ENCODE results near the gene OAS1.

The OAS1 gene

DNA sequence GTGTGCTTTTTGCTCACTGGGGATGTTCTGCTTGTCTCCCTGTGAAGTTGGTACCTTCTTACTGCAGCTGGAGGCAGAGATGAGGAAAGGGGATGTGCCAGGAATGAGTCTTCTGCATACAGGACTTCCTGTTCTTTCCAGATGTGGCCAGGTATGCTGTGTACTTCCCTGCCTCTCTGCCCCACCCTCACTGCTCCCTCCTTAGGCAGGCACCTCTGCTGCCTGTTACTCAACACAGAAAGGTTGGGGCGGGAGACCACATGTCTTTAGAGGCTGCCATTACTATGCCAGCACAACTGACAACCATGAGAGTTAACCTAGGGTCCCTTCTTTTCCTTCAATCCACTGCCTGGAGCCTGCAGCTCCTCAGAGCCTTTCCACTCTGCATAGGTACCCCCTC is 29.5 kb downstream of the OAS1 start:
- Histone ChIP-seq H3K4me3 (ENCODE audit: low read depth, low read length) (no peak overlapping the region), H3K36me3 (no peaks in the 10 kb centered on the region), H3K4me1 (peaks cover 15% of the 10 kb centered on the region), H3K27me3 (no peaks in the 10 kb centered on the region), H3K9me3 (no peaks in the 10 kb centered on the region)
- TF ChIP-seq, protein P1, sequence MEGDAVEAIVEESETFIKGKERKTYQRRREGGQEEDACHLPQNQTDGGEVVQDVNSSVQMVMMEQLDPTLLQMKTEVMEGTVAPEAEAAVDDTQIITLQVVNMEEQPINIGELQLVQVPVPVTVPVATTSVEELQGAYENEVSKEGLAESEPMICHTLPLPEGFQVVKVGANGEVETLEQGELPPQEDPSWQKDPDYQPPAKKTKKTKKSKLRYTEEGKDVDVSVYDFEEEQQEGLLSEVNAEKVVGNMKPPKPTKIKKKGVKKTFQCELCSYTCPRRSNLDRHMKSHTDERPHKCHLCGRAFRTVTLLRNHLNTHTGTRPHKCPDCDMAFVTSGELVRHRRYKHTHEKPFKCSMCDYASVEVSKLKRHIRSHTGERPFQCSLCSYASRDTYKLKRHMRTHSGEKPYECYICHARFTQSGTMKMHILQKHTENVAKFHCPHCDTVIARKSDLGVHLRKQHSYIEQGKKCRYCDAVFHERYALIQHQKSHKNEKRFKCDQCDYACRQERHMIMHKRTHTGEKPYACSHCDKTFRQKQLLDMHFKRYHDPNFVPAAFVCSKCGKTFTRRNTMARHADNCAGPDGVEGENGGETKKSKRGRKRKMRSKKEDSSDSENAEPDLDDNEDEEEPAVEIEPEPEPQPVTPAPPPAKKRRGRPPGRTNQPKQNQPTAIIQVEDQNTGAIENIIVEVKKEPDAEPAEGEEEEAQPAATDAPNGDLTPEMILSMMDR (IDR thresholded peaks at IDR 0.05; ENCODE audit: low read depth, low read length) = no peak
- DNase-seq = no peak

DNA sequence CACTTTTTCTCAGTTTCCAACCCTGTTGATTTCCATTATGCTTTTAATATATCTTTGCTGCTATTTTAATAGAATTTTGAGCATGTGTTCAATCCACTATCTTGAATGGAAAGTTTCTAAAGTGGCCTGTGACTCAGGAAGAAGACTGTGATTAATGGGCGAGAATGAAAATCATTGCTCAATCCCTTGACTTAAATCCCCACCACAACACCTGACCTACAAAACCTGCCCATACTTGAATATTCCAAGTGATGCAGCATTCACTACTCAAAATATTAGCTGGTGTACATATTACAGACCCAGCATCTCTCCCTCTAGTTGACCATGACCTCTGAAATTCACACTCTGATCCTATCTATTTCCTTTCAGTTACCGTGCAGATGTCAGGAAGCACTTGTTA is 30.2 kb downstream of the OAS1 start:
- no peak overlapping the region for H3K4me3 ChIP-seq (ENCODE audit: low read depth, low read length)
- DNase-seq = no peak
- H3K36me3 ChIP-seq = no peaks in the 10 kb centered on the region; the same call in 1 of the 2 replicates
- no peaks in the 10 kb centered on the region for H3K27me3 ChIP-seq
- TF ChIP-seq, protein P1 (IDR thresholded peaks at IDR 0.05; ENCODE audit: low read depth, low read length) = no peak
- no peaks in the 10 kb centered on the region for H3K9me3 ChIP-seq
- H3K4me1 ChIP-seq = peaks cover 15% of the 10 kb centered on the region

DNA sequence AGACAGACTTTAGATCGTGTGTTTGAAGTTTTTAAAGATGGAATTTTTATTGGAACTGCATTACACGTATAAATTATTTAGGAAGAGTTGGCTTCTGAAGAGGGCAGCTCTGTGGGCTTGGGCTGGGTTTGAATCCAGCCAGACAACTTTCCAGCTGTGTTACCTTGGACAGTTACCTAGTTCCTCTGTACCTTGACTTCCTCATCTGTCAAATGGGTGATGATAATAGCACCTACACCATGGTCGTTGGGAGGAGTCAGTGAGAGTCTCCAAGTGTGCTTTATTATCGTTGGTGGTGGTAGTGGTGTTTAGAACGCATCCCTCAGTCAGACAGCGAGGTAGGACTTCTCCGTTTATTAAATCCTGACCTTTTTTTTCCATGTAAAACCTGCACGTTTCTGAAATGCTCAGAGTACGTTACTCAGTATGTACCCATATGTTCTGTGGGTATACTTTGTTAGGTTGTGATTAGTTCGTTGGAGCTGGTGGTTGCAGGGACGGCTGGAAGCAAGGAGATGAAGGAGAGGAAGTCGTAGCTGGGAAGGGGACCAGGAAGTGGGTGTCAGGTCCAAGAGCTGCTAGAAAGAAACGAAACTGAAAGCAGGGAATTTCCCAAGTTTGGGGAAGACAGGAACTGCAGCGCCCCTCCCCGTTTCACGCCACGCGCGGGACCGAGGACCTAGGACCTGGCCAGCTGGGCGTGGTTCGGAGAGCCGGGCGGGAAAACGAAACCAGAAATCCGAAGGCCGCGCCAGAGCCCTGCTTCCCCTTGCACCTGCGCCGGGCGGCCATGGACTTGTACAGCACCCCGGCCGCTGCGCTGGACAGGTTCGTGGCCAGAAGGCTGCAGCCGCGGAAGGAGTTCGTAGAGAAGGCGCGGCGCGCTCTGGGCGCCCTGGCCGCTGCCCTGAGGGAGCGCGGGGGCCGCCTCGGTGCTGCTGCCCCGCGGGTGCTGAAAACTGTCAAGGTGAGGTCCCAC is 31.3 kb downstream of the OAS1 start, which contains the start of gene OAS3:
Gene OAS3, plus strand, starts transcription at position 734 of the 979 bp plus-strand sequence. Its CDS starts 57 bp downstream, at position 791.
- peaks cover 4% of the 10 kb centered on the region for H3K36me3 ChIP-seq
- peak within 1 kb of the TSS; percentile 88 for H3K4me3 ChIP-seq (ENCODE audit: low read depth, low read length)
- no peaks in the 10 kb centered on the region for H3K9me3 ChIP-seq
- DNase-seq = peak; percentile 72
- TF ChIP-seq, protein P1 (IDR thresholded peaks at IDR 0.05; ENCODE audit: low read depth, low read length) = no peak
- no peaks in the 10 kb centered on the region for H3K27me3 ChIP-seq
- peaks cover 15% of the 10 kb centered on the region for H3K4me1 ChIP-seq

DNA sequence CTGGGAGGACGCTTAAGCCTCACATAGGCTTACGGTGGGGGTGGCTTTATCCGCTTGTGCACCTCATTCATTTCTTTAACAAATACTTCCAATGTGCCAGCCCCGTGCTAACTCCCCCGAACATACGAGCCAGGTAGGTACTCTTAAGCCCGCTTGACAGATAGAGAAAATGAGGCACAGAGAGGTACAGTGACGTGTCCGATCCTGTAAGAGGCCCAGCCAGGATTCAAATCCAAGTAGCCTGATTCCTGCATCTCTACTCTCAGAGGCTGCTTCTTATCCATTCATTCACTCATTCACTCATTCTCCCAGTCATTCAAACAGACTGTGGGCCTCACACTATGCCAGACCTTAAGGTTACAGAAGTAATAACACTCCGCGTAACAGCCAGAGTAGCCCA is 32.0 kb downstream of the OAS1 start:
- TF ChIP-seq, protein P1 (IDR thresholded peaks at IDR 0.05; ENCODE audit: low read depth, low read length) = no peak
- H3K27me3 ChIP-seq = no peaks in the 10 kb centered on the region
- no peak for DNase-seq
- H3K9me3 ChIP-seq = no peaks in the 10 kb centered on the region
- peaks cover 15% of the 10 kb centered on the region for H3K4me1 ChIP-seq
- H3K4me3 ChIP-seq (ENCODE audit: low read depth, low read length) = peak overlapping the region; percentile 88
- H3K36me3 ChIP-seq = peaks cover 7% of the 10 kb centered on the region

DNA sequence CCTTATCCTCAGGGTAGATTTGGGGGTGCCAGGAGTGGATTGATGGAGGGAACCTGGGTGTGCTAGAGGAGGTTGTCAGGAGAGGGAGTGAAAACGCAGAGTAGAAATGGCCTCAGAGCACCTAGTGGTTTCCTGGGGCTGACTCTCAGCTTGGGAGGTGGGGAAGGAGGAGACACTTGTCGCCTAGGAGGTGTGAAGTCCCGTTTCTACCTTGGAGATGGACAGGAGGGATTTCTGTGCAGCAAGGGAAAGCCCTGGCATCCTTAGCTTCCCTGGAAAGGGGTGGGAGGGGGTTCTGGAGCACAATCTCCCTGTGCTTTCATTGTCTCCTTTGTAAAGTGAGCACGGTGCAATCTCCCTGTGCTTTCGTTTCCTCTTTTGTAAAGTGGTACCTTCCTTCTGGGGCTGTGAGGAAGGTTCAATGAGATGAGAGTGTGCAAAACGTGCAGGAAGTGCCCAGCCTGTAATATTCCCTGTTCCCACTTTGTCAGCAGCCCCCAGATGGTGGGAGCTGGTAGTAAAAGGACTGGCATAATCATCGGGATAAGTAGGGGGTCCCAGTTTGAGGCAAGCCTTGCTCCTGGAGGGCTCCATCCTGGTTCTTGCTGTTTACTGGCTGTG is 33.1 kb downstream of the OAS1 start:
- TF ChIP-seq, protein P1 (IDR thresholded peaks at IDR 0.05; ENCODE audit: low read depth, low read length) = no peak
- Histone ChIP-seq H3K36me3 (peaks cover 17% of the 10 kb centered on the region), H3K4me3 (ENCODE audit: low read depth, low read length) (peak overlapping the region; percentile 88), H3K4me1 (peaks cover 15% of the 10 kb centered on the region), H3K9me3 (no peaks in the 10 kb centered on the region), H3K27me3 (no peaks in the 10 kb centered on the region)
- DNase-seq = no peak

All from BE2C (cell line).